ENCODE results near the gene FGL2.

DNA sequence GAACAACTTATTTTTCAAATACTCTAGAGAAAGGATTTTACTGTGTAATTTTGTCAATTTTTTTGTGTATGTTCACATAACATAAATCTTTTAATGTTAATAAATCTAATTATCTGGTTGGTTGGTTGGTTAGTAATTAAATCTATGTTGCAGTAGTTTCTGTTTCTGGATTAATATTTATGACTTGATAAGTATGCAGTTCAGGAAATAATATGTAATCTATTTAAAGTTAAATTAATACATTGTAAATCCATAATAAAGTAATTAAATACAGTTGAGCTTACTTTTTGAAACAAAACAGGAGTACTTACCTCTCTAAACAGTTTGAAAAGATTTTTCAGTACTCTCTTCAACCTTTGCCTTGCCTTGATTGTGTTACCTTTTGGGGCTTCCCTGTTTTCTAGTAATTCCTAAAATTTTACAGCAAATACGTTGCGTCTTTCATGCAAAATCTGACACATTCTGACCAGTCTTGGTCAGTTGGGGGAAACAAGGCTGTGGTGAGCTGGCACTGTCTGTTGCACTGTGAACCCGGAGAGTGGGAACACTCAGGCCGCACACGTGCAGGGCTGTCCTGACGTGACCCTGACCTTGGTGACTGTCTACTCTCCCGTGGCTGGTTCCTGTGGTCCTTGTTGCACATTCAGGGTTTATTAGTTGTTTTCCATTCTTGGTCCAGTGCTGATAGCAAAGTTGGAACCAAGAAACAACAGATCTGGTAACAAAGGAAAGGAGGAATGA is 45.6 kb upstream of the FGL2 start:
- TF ChIP-seq, protein P1, sequence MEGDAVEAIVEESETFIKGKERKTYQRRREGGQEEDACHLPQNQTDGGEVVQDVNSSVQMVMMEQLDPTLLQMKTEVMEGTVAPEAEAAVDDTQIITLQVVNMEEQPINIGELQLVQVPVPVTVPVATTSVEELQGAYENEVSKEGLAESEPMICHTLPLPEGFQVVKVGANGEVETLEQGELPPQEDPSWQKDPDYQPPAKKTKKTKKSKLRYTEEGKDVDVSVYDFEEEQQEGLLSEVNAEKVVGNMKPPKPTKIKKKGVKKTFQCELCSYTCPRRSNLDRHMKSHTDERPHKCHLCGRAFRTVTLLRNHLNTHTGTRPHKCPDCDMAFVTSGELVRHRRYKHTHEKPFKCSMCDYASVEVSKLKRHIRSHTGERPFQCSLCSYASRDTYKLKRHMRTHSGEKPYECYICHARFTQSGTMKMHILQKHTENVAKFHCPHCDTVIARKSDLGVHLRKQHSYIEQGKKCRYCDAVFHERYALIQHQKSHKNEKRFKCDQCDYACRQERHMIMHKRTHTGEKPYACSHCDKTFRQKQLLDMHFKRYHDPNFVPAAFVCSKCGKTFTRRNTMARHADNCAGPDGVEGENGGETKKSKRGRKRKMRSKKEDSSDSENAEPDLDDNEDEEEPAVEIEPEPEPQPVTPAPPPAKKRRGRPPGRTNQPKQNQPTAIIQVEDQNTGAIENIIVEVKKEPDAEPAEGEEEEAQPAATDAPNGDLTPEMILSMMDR (IDR thresholded peaks at IDR 0.05): no peak
- no peak for TF ChIP-seq ZFX (IDR thresholded peaks at IDR 0.05; ENCODE audit: borderline replicate concordance)

All from 22Rv1 (cell line).